SU-DHL-6 (cell line): ENCODE results near the gene ITGB2.

Source experiments
- CTCF ChIP-seq: fragments of 200-600 bp; sonication (generic); IDR thresholded peaks from one replicate; pipeline ENCODE4 v1.5.1; 2017; ENCODE audit warnings: antibody characterized with exemption, mild to moderate bottlenecking, low read length, moderate library complexity; ENCODE audit not compliant: insufficient read depth, poor library complexity, severe bottlenecking
- EZH2phosphoT487 ChIP-seq: fragments of 200-600 bp; sonication (generic), shearing (Covaris generic); conservative IDR thresholded peaks from 2 replicates; pipeline ENCODE4 v1.6.1; 2018; ENCODE audit warnings: mild to moderate bottlenecking, antibody characterized with exemption, low read length, moderate library complexity, mixed read lengths

GRCh38 chr21:44898011-44898488 lies 22.6 kb downstream of the ITGB2 start:
- TF ChIP-seq CTCF, result no peak
- TF ChIP-seq EZH2phosphoT487, result no peak
